ENCODE measurements around the gene LRMDA.

- TF ChIP-seq CTCF (IDR thresholded peaks at IDR 0.05) (no peak), POLR2A (IDR thresholded peaks at IDR 0.05) (no peak)
Measured at GRCh38 chr10:76296957-76297356, 865.5 kb downstream of the LRMDA start.
